OCI-LY3 (cell line): ENCODE measurements around the gene MAN1A1.

Experiments used
- H2AFZ ChIP-seq: fragments of 200-600, 300-600 bp; shearing (Covaris generic); 2 replicates; pipeline ENCODE4 v1.6.0; 2014; ENCODE audit warnings: antibody characterized with exemption, low read depth, low read length
- H3K27ac ChIP-seq: fragments of 200-600, 300-600 bp; sonication (generic); 2 replicates; pipeline ENCODE4 v1.5.1; 2014; ENCODE audit warnings: mild to moderate bottlenecking, low read length, moderate library complexity, mixed read lengths
- H3K27me3 ChIP-seq: fragments of 200-600, 300-600 bp; sonication (generic); 2 replicates; pipeline ENCODE4 v1.6.1; 2014; ENCODE audit warnings: low read depth, low read length, mixed read lengths
- H3K36me3 ChIP-seq: fragments of 200-600, 300-600 bp; sonication (generic); replicated peaks from 2 replicates; pipeline ENCODE3; 2014; ENCODE audit warnings: low read depth, low read length, mixed read lengths
- H3K4me1 ChIP-seq: fragments of 300-600, 200-600 bp; sonication (generic); 2 replicates; pipeline ENCODE4 v1.6.1; 2014; ENCODE audit warnings: low read length, mixed read lengths
- H3K4me2 ChIP-seq: fragments of 200-600, 300-600 bp; sonication (generic); 2 replicates; pipeline ENCODE4 v1.6.1; 2014; ENCODE audit warnings: low read length, mixed read lengths
- H3K4me3 ChIP-seq: fragments of 300-600, 200-600 bp; sonication (generic); 2 replicates; pipeline ENCODE4 v1.5.1; 2014; ENCODE audit warnings: antibody characterized with exemption, mild to moderate bottlenecking, low read length, moderate library complexity
- H3K79me2 ChIP-seq: fragments of 300-600, 200-600 bp; shearing (Covaris generic); 2 replicates; pipeline ENCODE4 v1.6.1; 2014; ENCODE audit warnings: mild to moderate bottlenecking, low read length, mixed read lengths
- H3K9ac ChIP-seq: fragments of 300-600, 200-600 bp; shearing (Covaris generic); 2 replicates; pipeline ENCODE4 v1.6.0; 2014; ENCODE audit warnings: mild to moderate bottlenecking, low read length, moderate library complexity
- H3K9me3 ChIP-seq: fragments of 200-600, 300-600 bp; shearing (Covaris generic); 2 replicates; pipeline ENCODE4 v1.6.1; 2014; ENCODE audit warnings: low read length, mixed read lengths; ENCODE audit not compliant: insufficient read depth
- H4K20me1 ChIP-seq: fragments of 200-600, 300-600 bp; sonication (generic); 2 replicates; pipeline ENCODE4 v1.6.1; 2016; ENCODE audit warnings: low read length, mixed read lengths; ENCODE audit not compliant: insufficient read depth
- CTCF ChIP-seq: fragments of 200-600, 300-600 bp; sonication (generic); IDR thresholded peaks from 2 replicates; pipeline ENCODE4 v1.5.1; 2014; ENCODE audit warnings: antibody characterized with exemption, low read length, low read depth
- EZH2phosphoT487 ChIP-seq: fragments of 200-600 bp; shearing (Covaris generic); IDR thresholded peaks from 2 replicates; pipeline ENCODE4 v1.6.1; 2018; ENCODE audit warnings: antibody characterized with exemption, mixed run types, low read depth

MAN1A1 gene

GRCh38 chr6:119140196-119141140 is 209.1 kb downstream of the MAN1A1 start:
- Histone ChIP-seq H2AFZ (no peak overlapping the region), H3K4me3 (no peak overlapping the region), H3K4me2 (no peak overlapping the region), H3K9ac (no peak overlapping the region), H3K4me1 (no peaks in the 10 kb centered on the region), H4K20me1 (no peaks in the 10 kb centered on the region), H3K36me3 (no peaks in the 10 kb centered on the region), H3K9me3 (no peaks in the 10 kb centered on the region), H3K79me2 (no peaks in the 10 kb centered on the region), H3K27me3 (no peaks in the 10 kb centered on the region), H3K27ac (no peak overlapping the region)
- TF ChIP-seq EZH2phosphoT487 (no peak), CTCF (no peak)

- no peak overlapping the region for H3K9ac ChIP-seq
- no peaks in the 10 kb centered on the region for H3K79me2 ChIP-seq
- no peak overlapping the region for H3K4me2 ChIP-seq
- H3K36me3 ChIP-seq, result no peaks in the 10 kb centered on the region
- H3K4me3 ChIP-seq, result no peak overlapping the region
- no peaks in the 10 kb centered on the region for H3K27me3 ChIP-seq
- H2AFZ ChIP-seq, result no peak overlapping the region
- no peaks in the 10 kb centered on the region for H3K4me1 ChIP-seq
- no peak for TF ChIP-seq CTCF
- no peak for TF ChIP-seq EZH2phosphoT487
- H3K27ac ChIP-seq, result no peak overlapping the region
- no peaks in the 10 kb centered on the region for H4K20me1 ChIP-seq
- no peaks in the 10 kb centered on the region for H3K9me3 ChIP-seq
Measured at GRCh38 chr6:119138906-119139541, 210.5 kb downstream of the MAN1A1 start.

GRCh38 chr6:119137194-119138072 is 212.1 kb downstream of the MAN1A1 start:
- H3K4me1 ChIP-seq, result no peaks in the 10 kb centered on the region
- no peak overlapping the region for H3K4me3 ChIP-seq
- H3K9ac ChIP-seq, result no peak overlapping the region
- H3K79me2 ChIP-seq, result no peaks in the 10 kb centered on the region
- no peaks in the 10 kb centered on the region for H3K36me3 ChIP-seq
- H4K20me1 ChIP-seq, result no peaks in the 10 kb centered on the region
- H3K9me3 ChIP-seq, result no peaks in the 10 kb centered on the region
- H2AFZ ChIP-seq, result no peak overlapping the region
- no peak for TF ChIP-seq CTCF
- TF ChIP-seq EZH2phosphoT487, result no peak
- H3K27me3 ChIP-seq, result no peaks in the 10 kb centered on the region
- no peak overlapping the region for H3K4me2 ChIP-seq
- no peak overlapping the region for H3K27ac ChIP-seq

- Histone ChIP-seq H3K9ac (no peak overlapping the region), H3K4me1 (no peaks in the 10 kb centered on the region), H3K4me2 (no peak overlapping the region), H3K4me3 (no peak overlapping the region), H2AFZ (no peak overlapping the region), H3K79me2 (no peaks in the 10 kb centered on the region), H3K36me3 (no peaks in the 10 kb centered on the region), H3K9me3 (no peaks in the 10 kb centered on the region), H3K27me3 (no peaks in the 10 kb centered on the region), H4K20me1 (no peaks in the 10 kb centered on the region), H3K27ac (no peak overlapping the region)
- TF ChIP-seq EZH2phosphoT487 (no peak), CTCF (no peak)
Measured at GRCh38 chr6:119134752-119135151, 214.8 kb downstream of the MAN1A1 start.
